GM18870 (cell line): ENCODE data around the gene ALPI.

Experiments used
- ATAC-seq: cut with Tn5 transposase; IDR thresholded peaks from one replicate; pipeline ENCODE4 v1.9.1; 2021; ENCODE audit warnings: moderate library complexity; ENCODE audit not compliant: unreplicated experiment

The ALPI gene

DNA sequence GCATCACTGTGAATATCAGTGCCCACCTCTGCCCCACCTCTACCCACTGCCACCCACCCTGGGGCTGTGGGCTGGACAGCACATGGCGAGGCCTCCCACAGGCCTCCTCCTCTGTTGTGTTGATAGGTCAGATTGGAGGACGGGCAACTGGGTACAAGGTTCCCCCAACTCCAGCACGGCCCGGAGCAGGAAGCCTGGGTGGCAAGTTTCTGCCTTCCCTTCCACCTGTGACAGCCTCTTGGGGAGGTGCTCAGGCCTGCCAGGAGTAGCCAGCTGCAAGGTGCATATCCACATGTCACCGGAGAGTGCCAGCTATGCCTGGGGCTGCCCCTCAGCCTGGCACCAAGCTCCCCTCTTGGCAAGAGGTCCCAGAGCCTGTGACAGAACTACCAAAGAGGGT, 38.6 kb downstream of the ALPI start:
- no peak for ATAC-seq

DNA sequence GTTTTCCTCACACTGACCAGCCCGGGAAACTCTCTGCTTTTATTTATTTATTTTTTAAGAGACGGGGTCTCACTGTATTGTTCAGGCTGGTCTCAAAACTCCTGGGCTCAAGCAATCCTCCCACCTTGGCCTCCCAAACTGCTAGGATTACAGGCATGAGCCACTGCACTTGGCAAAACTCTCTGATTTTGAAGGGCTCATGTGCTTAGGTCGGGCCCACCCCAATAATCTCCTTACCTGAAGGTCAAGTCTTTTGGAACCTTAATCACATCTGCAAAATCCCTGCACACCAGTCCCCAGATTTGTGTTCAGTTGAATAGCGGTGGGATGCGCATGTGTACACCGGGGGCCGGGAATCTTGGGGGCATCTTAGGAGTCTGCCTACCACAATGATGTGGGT, 39.3 kb downstream of the ALPI start:
- no peak for ATAC-seq

DNA sequence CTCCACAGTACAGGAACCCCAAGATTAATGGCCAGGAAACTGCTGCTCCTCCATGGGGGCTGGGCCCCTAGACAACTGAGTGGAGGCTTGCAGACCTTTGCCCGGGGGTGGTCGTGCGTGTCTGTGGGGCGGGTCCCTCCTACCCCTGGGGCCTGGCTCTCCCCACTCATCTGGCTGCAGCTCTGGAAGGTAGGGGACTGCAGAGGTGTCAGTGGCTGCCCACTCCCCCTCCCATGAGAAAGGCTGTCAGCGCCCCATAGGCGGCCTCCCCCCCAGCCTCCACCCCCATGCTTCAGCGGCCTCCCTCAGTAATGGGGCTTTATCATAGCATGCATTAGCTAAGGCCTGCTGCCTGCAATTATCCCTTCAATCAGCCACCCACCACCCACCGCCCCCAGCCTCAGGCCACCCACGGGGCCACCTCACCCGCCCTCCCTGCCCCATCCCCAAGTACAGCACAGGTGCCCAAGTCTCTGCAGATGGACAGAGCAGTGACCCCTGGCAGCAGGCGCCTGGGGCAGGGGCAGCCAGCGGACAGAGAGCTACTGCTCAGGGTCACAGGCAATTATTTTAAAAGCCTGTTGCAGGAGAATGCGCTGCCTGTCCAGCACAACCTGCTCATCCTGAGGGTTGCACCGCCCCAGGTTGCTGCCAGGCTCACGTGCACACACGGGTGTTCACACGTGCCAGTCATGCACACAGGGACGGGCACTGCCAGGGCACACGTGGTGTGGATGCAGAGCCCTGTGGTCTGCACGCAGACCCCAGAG, 40.7 kb downstream of the ALPI start:
- no peak for ATAC-seq

DNA sequence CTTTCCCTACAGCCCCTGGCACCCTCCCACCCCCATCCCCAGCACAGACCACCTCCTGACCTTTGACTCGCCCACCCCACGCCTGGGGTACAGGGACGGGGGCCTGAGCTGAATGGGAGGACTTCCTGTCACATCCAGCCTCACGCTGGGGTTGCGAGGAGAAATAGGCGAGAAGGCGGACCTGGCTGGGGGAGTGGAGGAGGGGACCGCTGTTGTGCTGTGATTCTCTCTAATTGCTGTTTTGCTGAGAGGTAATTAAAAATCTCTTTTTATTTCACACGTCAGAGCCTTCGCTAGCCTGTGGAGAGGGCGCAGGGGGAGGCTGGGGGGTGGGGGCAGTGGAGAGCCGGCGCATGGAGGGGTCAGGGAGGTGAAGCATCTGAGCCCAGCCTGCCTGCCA, 41.4 kb downstream of the ALPI start:
- ATAC-seq, result no peak

DNA sequence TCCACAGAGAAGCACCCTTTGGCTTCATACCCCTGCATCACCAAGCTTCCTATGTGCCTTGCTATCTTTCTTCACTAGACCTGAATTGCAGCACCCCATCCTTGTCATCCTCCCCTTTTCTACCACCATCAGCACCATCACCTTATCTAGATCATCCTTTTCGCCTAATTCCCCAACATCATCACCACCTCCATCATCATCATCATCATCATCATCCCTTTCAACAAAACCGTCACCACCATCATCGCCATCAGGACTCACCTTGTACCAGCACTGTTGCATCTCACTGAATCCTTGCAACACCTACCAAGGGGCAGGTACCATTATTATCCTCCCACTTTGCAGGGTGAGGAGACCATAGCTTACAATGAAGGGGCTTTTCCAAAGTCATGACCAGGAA, 42.5 kb downstream of the ALPI start:
- no peak for ATAC-seq

DNA sequence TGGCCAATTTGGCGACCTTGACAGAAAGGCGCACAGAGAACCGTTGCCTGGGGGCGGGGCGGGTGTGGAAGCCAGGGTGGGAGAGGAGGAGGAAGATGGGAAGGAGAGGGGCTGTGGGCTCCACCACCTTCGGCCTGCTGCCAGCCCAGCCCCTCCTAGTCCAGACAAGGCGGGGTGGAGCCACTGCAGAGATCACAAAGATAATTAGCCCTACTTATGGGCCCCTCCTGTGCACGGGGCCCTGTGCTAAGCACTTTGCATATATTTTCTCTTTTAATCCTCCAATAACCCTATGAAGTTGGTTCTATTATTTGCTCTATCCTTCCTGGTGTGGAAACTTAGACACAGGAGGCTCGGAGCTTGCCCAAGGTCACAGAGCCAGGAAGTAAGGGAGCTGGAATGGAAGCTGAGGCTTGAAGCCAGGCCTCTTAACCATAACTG, 45.4 kb downstream of the ALPI start:
- ATAC-seq, result no peak

DNA sequence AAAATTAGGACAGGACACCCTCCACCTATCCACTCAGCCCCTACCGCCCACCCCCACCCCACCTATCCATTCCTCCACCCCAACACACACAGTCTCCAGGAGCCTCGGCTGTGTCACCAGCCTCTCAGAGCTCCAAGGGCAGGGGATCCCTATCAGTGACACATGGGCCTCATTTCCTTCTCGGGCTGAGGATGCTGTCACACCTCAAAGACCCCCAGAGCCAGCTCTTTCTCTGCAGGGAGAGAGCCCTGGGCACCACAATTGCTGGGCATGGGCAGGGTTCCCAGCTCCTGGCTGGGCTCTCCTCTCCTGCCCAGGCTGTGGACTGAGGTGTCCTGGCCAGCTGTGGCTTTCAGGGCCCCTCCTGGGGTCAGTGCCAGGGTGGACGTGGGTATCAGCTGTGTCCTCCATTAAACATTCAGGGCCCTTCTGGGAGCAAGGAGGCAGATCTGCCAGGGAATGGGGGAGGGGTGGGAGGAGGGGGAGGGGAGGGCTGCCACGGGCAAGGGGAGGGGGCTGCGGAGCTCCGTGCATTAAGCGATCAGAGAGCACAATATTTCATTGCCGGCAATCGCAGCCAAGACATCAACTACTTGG, 45.9 kb downstream of the ALPI start:
- ATAC-seq, result no peak

DNA sequence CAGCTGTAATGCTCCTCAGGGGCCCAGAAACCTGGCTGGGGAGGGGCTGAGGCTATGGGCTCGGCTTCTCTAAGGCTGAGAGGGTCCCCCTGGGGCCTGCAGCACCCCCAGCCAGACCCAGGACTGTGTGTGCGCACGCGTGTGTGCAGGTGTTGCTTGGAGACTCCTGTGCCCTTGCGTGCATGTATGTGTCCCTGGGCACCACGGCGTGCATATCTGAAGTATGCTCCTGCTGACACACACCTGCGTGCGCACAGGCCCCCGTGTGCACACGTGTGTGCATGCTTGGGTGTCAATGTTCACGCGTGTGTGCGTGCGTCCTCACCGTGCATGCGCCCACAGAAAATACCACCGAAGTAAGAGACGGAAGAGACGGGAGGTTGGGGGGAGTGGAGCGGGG, 46.6 kb downstream of the ALPI start:
- ATAC-seq, result no peak

DNA sequence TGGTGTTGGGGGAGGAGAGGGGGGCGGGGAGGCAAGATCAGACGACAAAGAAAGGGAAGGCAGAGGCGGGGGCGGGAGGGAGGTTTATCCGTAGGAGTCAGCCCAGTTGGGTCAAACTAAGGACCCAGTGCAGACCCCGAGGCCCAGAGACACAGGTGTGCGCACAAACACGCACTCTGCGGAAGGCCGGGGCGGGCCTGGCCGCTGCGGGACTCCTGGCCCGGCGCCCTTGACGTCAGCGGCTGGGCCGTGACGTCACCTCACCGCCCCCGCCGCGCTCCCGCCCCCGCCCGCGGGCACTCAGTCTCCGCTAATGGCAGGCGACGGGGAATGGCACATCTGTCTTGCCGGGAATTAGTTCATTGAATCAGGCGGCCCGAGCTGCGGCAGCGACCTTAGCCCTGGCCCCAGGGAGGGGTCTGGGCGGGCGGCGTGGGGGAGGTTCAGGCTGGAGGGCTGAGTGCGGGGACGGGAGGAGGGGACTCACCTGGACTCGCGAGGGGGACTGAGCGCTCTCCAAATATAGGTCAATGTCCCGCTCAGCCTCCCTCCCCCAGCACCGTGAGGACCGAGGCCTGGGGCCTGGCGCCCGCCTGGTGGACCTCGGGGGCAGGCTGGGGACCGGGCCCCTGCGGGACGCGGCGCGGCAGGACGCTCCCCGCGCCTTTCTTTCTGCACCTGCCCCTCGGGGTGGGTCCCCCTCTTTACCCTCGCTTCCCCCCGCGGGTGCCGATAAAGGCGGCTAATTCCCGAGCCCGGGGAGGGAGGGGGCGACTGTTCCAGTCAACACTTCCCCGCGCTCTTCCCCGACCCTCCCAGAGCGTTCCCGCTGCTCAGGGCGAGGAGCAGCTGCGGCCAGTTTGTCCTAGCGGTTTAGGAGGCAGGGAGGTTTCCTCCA, 47.2 kb downstream of the ALPI start:
- no peak for ATAC-seq

DNA sequence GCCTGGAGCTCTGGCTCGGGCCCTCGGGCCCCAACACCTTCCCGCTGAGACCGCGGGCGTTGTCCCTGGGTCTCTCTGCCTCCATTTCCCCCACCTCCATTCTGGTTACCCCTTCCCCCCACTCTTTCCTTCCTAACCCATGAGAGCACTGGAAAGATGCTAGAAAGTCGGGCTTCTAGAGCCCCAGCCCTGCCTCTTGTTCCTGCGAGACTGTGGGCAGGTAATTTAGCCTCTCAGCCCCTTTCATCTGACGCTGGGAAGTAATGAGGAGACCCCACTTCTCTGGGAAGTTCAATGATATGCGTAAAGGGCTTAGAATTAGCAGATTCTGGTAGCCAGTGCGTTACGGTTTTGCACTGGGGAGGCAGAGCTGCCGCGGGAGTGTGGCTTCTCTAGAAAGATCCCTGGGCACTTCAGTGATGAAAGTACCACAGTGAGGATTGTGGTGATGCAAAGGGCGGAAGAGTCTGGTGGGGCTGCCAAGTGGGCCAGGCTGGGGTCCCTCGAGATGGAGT, 47.9 kb downstream of the ALPI start:
- ATAC-seq, result no peak

DNA sequence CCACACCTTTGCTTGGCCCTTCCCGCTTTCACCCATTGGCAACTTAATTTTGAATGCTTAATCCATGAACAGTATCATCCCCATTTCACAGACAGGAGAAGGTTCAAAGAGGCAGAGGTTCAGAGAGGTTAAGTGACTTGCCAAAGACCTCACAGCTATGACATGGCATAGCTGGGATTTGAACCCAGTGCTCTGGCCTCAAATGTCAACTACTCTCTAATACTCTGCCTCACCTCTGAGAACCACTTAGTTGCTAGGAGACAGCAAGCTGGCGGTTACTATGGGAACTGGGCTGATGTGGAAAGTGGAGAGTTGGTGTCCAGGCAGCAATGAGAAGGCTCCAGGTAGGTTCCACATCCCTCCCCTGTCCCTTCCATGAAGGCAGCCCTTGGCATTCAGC, 48.5 kb downstream of the ALPI start:
- no peak for ATAC-seq

DNA sequence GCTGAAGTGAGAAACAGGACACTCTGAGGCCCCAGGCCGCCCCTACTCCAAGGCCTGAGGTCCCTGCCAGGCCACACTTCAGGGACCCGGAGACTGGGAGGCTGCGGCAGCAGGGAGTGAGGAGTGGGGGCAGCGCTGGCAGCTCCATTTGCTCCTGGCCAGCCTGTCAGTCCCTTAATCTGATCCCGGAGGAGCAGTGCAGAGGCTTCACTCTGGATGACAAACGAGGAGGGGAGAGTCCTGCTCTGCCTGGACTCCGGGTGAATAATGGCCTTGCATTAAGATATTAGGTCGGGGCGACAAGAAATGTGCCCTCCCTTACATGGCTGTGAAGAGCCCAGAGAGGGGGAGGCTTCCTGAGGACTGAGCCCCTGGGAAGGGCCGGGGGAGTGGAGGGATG, 49.9 kb downstream of the ALPI start:
- ATAC-seq, result no peak

DNA sequence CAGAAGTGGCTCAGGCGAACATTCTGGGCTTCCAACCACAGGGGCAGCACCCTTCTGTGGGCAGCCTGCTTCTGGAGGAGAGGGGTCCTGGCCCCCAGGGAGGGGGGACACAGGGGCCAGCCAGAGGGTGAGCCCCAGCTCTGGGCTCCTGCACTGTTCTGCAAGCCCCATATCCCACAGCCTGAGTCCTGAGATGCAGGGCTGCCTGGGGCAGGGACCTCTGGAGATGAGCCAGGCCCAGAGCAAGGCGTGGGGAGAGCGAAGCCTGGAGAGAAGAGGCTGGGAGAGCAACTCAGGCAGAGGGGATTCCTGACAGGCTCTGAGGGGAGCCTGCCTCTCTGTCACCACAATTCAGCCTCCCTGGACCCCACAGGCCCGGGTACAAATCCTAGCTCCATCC, 50.8 kb downstream of the ALPI start:
- ATAC-seq, result no peak

DNA sequence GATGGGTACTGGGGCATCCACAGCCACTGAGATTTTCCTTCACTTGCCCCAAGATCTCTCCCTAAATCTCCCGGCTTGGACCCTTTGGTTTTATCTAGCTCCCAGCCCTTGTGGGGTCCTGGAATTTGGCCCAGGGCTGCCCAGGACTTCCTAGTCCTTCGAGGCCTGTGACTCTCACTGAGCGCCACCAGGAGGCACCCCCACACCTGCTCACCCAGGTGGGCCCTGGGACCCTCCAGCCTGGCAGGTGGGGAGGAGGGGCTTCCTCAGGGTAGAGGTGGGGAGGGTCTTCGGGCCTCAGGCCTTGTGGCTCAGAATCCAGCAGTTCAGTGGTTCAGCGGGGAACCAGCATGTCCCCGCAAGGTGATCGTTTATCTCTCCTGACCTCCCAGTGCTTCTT, 52.3 kb downstream of the ALPI start:
- ATAC-seq, result no peak
